GM19328 (cell line): Measurements from ENCODE around the gene LRRC41.
"Not testable (repeated sequence)": the region's sequence is repeated elsewhere in the genome, so short reads cannot be mapped to it uniquely, and the experiment has no call there.

Source experiments
- ATAC-seq: cut with Tn5 transposase; IDR thresholded peaks from one replicate; pipeline ENCODE4 v1.9.1; 2021; ENCODE audit warnings: mild to moderate bottlenecking, moderate library complexity; ENCODE audit not compliant: unreplicated experiment

Gene LRRC41

DNA sequence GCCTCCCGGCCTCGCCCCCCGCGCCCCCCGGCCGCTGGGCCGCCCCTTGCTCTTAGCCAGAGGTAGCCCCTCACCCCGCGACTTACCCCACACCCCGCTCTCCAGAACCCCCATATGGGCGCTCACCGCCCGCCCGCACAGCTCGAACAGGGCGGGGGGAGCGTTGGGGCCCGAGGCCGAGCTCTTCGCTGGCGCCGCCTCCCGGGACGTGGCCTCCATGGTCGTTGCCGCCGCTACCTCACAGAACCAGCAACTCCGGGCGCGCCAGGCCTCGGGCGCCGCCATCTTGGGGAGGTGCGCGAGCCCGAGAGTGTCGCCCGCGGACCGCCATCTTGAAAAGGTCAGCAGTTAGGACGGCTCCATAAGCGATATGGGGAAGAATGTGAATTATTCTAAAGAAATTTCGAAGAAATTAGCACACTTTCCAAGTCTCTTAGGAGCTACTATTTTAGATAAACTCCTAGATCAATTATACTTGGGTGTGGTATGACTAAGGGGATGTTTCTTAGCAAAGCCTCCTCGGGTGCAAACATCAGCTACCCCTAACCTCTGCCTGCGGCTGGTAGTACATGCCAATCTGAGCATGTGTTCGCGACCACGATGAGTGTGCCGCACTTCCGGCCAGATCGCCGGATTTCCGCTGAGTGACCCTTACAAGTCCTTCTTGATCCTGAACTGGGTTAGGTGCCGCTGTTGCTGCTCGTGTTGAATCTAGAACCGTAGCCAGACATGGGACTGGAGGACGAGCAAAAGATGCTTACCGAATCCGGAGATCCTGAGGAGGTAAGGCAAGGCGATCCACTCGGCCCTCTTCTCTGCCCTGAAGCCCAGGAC is at the start of gene LRRC41, which contains the start of gene UQCRH:
TSS of gene LRRC41 (minus strand) at position 579 of the 834 bp plus-strand sequence. CDS start at position 285, 294 bp downstream.
TSS of gene UQCRH (plus strand) at position 661 of the 834 bp plus-strand sequence. CDS start at position 730, 69 bp downstream.
- peak; percentile 81 for ATAC-seq

DNA sequence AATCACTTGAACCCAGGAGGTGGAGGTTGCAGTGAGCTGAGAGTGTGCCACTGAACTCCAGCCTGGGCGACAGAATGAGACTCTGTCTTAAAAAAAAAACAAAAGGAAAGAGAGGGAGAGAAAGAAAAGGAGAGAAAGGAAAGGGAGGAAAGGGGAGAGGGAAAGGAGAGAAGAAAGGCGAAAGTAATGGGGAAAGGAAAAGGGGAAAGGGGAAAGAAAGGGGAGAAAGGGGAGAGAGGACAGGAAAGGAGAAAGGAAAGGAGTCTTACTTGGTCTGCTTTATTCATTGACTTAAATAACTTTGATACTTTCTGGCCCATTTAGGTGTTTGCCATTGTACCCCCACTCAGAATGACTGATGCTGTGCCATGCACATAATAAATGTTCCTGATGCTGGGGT is 48.9 kb upstream of the LRRC41 start:
- ATAC-seq, result no peak

- no peak for ATAC-seq
Observed at GRCh38 chr1:46345281-46345680, 41.9 kb upstream of the LRRC41 start.

DNA sequence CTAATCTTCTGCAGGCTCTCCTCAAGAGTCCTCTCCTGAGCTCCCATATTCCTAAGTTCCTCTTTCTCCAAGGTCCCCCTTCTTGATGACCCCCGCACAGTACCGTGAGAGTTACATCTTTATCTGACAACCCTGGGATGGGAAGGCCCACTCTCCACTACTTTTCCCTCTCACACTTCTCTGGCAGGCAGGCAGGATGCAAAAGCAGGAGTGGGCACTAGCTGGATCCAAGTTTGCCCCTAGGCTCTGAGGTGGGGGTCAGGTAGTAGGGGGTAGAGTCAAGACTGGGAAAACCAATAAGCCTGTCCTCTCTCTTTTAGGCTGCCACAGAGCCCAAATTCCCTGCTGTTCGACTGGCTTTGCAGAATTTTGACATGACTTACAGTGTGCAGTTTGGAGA is 41.1 kb upstream of the LRRC41 start:
- no peak for ATAC-seq

GRCh38 chr1:46343705-46344104 is 40.3 kb upstream of the LRRC41 start:
- ATAC-seq, result no peak

- ATAC-seq, result no peak
Observed at GRCh38 chr1:46343351-46343695, 39.9 kb upstream of the LRRC41 start.

- no peak for ATAC-seq
Observed at GRCh38 chr1:46342677-46343350, 39.4 kb upstream of the LRRC41 start.

DNA sequence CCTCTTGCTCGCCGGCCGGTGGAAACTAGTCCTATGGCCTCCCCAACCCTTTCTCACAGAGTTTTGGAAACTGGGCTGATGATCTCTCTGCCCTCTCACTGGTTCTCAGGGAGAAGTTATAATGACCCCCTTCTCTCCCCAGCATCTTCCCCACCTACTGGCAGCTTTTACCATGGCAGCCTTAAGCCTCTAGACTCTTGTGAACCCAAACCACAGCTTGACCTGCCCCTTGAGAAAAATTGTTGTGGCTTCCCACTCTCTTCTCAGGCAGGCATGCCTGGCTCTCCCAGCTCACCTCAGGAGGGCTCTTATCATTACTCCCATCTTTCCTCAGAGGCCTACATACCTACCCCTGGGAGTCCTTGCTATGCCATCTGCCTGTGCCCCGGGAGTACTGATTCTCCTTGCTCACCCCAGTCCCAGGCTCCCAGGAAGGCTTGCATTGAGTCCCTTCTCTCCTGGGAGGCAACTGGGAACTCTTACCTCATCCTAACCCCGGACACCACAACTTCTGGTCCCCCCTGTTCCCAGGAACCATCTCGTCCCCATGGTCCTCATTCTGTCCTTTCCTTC is 38.8 kb upstream of the LRRC41 start:
- ATAC-seq, result no peak

DNA sequence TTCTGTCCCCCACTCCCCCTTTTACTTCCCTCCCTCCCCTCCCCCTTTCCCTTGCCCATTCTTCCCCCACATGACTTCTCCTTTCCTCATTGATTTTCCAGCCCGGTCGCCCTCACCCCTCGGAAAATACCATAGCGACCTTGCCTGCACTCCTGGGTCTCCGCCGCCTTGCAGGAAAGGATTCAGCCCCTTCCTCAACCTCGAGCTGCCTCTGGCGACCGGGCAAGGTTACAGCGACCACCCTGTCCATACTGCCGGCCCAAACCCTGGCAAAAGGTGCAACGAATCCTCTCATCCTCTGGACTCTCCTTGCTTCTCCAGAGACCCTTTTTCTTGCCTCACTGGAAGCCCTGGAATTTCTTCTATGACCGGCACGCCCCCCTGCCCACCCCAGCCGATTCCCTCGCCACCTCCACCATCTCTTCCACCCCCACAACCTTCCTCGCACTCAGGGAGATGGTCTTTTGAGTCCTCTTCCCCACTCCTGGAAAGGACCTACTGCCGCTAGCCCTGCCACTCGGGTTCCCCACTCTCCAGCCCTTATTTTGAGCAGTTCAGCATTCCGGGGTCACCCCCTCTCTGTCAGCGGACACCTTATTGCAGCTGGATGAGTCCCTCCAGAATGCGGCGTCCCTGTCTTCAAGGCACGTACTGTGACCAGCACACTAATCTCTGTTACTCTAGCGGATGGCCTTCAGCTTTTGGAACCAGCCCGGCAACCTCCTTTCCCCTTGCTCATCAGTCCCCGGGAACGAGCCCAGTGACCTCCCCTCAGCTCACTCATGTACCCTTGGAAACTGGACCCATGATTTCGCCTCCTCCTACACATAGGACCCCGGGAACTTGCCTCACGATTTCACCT is 38.0 kb upstream of the LRRC41 start:
- no peak for ATAC-seq

DNA sequence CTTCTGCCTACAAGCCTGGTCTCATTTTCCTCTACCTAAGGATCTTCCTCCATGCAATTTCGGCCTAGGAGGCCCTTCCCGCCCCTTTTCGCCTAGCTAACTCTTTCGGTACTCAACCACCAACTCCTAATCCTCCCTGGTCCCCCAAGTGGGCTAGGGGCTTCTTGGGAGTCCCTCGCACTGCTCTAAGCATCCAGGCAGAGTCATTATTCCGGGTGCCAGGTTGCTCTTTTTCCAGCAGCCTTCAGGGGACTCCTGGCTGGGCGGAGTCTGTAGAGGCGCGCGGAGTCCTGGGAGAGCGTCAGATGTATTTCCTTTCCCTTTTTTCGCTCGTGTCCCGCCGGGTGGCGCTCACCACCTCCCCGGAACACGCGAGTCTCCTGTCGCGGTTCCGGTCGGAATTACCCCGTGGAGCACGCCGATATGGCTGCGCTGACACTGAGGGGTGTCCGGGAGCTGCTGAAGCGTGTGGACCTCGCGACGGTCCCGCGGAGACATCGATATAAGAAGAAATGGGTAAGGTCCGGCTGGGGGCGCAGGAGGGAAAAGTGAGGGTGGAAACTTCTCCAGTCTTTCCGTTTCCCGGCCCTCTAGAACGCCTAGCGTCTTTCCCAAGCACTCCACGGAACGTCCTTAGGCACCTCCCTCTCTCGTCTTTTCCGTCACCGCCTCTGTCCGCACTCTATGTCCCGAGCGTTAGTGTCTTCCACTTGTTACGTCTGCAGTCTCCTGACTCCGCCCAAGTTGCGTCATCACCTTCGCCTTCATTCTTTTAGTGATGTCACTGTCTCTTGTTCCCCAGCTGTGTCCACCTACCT is 37.2 kb upstream of the LRRC41 start, which contains the start of gene NSUN4:
TSS of gene NSUN4 (plus strand) at position 404 of the 818 bp plus-strand sequence. CDS start at position 424, 20 bp downstream.
- peak; percentile 77 for ATAC-seq

GRCh38 chr1:46337409-46337808 is 34.0 kb upstream of the LRRC41 start:
- ATAC-seq, result not testable (repeated sequence)

DNA sequence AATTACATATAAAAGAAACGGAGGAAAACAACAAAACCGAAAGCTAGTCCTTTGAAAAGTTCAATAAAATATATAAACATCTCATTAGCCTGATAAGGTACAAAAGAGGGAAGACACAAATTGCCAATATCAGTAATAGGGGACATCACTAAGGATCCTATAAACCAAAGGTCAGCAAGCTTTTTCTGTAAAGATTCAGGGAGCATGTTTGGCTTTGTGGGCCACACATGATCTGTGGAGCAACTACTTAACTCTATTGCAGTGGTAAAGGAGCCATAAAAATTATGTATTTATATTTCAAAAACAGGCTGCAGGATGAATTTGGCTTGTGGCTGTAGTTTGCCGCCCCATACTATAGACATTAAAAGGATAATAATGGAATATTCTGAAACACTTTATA is 31.7 kb upstream of the LRRC41 start:
- no peak for ATAC-seq

DNA sequence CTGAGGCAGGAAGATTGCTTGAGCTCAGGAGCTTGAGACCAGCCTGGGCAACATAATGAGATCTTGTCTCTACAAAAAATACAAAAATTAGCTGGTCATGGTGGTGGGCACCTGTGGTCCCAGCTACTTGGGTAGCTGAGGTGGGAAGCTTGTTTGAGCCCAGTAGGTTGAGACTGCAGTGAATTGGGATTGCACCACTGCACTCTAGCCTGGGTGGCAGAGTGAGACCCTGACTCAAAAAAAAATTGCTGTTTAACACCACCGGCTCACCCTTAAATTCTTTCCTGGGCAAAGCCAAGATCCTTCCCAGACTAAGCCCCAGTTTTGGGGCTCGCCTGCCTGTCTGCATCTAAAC is 30.6 kb upstream of the LRRC41 start:
- ATAC-seq, result no peak

GRCh38 chr1:46333300-46334029 is 30.0 kb upstream of the LRRC41 start:
- ATAC-seq, result no peak

- ATAC-seq, result not testable (repeated sequence)
Observed at GRCh38 chr1:46331786-46332540, 28.5 kb upstream of the LRRC41 start.

DNA sequence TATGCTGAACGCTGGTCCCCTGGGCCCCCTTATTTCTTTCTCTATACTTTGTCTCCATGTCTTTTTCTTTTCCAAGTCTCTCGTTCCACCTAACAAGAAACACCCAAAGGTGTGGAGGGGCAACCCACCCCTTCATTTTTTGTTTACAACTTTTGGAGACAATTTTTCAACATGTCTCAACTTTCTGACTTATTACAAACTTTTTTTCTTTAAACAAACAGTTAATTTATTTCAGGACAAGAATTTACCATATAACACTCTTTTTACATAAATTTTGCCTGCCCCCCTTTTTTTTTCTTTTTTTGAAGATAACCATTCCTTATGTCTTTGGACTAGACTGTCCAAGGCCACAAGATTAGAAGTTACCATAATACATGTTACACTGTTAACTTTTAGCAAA is 27.0 kb upstream of the LRRC41 start:
- not testable (repeated sequence) for ATAC-seq

- not testable (repeated sequence) for ATAC-seq
Observed at GRCh38 chr1:46329807-46330206, 26.4 kb upstream of the LRRC41 start.

- ATAC-seq, result not testable (repeated sequence)
Observed at GRCh38 chr1:46328182-46328581, 24.8 kb upstream of the LRRC41 start.
